ENCODE measurements around the gene RASSF7. TPM values are rescaled to one million over a fixed set of nuclear protein-coding genes. Genes with fewer than 3 reads are reported as not detected.

RASSF7 gene
- total RNA-seq, 1 donor from 2014 or later: 72.5 TPM

DNA sequence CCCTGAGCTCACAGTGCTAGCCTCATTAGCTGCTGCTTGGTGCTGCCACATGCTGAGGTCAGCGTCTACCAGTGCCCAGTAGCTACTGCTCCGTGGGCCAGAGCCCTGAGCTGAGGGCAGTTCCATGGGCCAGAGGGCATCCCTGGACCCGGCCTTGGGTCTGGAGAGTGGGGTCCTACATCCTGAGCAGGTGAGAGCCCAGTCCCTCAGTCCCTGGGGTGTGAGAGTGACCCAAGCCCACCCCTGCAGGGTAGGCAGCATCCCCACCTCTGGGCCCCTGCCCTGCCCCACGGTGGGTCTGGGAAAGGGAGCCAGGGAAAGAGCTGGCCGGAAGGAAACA lies 10.1 kb upstream of the RASSF7 start:
- no peak overlapping the region for H3K4me3 ChIP-seq (ENCODE audit: low read depth, low read length)
- TF ChIP-seq, protein P1, sequence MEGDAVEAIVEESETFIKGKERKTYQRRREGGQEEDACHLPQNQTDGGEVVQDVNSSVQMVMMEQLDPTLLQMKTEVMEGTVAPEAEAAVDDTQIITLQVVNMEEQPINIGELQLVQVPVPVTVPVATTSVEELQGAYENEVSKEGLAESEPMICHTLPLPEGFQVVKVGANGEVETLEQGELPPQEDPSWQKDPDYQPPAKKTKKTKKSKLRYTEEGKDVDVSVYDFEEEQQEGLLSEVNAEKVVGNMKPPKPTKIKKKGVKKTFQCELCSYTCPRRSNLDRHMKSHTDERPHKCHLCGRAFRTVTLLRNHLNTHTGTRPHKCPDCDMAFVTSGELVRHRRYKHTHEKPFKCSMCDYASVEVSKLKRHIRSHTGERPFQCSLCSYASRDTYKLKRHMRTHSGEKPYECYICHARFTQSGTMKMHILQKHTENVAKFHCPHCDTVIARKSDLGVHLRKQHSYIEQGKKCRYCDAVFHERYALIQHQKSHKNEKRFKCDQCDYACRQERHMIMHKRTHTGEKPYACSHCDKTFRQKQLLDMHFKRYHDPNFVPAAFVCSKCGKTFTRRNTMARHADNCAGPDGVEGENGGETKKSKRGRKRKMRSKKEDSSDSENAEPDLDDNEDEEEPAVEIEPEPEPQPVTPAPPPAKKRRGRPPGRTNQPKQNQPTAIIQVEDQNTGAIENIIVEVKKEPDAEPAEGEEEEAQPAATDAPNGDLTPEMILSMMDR (IDR thresholded peaks at IDR 0.05; ENCODE audit: insufficient read depth, low read length, poor library complexity, severe bottlenecking): no peak
- no peak for DNase-seq (ENCODE audit: low read depth)
- H3K36me3 ChIP-seq (ENCODE audit: control insufficient read depth, insufficient read depth, low read length): no peaks in the 10 kb centered on the region
- peaks cover 18% of the 10 kb centered on the region for H3K27me3 ChIP-seq (ENCODE audit: control insufficient read depth, insufficient read depth, low read length)

DNA sequence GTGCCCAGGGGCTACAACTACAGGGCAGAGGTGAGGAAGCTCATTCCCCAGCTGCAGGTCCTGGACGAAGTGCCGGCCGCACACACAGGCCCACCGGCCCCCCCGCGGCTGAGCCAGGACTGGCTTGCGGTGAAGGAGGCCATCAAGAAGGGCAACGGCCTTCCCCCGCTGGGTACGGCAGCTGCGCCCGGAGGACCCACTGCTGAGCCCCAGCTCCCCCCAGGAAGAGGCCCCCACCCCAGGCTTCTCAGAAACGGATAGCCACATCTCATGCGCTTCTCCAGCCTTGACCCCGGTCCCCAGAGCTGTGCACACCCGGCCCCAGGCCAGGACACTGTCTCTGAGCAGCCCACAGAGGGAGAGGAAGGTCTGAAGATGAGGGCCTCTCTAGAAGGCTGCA lies 9.6 kb upstream of the RASSF7 start:
- Histone ChIP-seq H3K27me3 (ENCODE audit: control insufficient read depth, insufficient read depth, low read length) (peaks cover 22% of the 10 kb centered on the region), H3K4me3 (ENCODE audit: low read depth, low read length) (no peak overlapping the region), H3K36me3 (ENCODE audit: control insufficient read depth, insufficient read depth, low read length) (no peaks in the 10 kb centered on the region)
- DNase-seq (ENCODE audit: low read depth): no peak
- TF ChIP-seq, protein P1 (IDR thresholded peaks at IDR 0.05; ENCODE audit: insufficient read depth, low read length, poor library complexity, severe bottlenecking): no peak

DNA sequence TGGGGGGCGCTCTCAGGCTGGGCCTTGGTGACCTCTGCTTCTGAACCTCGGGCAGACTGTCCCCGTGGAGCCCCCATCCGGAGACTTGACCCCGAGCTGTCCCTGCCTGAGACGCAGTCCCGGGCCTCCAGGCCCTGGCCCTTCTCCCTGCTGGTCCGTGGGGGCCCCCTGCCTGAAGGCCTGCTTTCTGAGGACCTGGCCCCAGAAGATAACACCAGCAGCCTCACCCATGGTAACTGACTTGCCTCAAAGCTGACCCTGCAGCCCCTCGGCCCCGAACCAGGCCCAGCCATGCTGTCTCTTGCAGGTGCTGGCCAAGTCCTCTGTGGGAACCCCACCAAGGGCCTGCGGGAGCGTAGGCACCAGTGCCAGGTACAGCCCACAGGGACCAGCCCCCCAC lies 9.2 kb upstream of the RASSF7 start:
- TF ChIP-seq, protein P1 (IDR thresholded peaks at IDR 0.05; ENCODE audit: insufficient read depth, low read length, poor library complexity, severe bottlenecking): no peak
- Histone ChIP-seq H3K36me3 (ENCODE audit: control insufficient read depth, insufficient read depth, low read length) (no peaks in the 10 kb centered on the region), H3K4me3 (ENCODE audit: low read depth, low read length) (no peak overlapping the region), H3K27me3 (ENCODE audit: control insufficient read depth, insufficient read depth, low read length) (peaks cover 27% of the 10 kb centered on the region)
- DNase-seq (ENCODE audit: low read depth): no peak

DNA sequence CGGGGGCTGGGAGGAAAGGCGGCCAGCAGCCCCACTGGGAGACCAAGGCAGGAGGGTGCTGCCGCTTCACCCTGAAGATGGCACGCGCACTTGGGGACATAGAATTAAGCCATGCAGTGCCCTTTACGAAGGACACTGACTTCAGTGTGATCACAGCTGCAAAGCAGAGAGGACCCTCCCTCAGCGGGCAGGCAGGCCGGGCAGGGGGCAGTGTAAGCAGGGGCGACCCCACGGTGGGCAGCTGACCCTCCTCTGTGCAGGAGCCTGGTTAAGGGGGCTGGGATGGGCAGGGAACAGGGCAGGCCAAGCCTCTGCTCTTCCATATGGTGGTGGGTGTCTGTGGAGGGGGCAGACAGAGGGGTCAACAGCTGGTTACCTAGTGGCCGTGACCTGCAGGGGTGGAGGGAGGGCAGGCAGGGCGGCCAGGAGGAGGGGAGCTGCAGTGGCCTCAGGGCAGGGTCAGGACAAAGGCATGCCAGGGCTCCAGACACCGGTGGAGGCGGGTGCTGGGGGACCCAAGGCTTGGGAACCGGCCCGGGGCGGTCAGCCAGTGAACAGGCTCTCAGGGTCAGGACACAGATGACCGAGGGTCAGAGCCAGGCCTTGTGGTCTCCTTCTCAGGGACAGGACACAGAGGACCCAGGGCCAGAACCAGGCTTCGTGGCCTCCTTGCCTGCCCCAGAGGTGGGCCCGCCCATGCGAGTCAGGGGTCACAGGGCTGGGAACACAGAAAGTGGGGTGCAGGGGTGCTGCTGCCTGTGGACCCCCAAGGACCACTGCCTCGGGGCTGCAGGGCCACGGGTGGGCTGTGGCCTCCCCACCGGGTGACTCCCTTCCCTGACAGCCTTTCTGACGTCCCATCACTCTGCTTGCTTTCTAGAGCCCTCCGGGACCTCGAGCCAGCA lies 7.4 kb upstream of the RASSF7 start:
- no peak overlapping the region for H3K4me3 ChIP-seq (ENCODE audit: low read depth, low read length)
- H3K27me3 ChIP-seq (ENCODE audit: control insufficient read depth, insufficient read depth, low read length): peaks cover 40% of the 10 kb centered on the region
- TF ChIP-seq, protein P1 (IDR thresholded peaks at IDR 0.05; ENCODE audit: insufficient read depth, low read length, poor library complexity, severe bottlenecking): no peak
- DNase-seq (ENCODE audit: low read depth): no peak
- H3K36me3 ChIP-seq (ENCODE audit: control insufficient read depth, insufficient read depth, low read length): no peaks in the 10 kb centered on the region

DNA sequence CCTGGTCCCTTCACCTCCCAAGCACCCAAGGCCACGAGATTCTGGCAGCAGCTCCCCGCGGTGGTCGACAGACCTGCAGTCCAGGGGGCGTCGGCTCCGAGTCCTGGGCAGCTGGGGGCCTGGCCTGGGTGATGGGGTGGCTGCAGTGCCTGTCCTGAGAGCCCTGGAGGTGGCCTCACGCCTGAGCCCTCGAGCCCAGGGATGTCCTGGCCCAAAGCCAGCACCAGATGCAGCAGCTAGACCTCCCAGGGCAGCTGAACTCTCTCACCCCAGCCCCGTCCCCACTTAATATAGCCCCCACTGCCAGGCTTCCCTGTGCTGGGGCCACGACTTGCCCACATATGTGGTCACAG lies 6.8 kb upstream of the RASSF7 start:
- DNase-seq (ENCODE audit: low read depth): no peak
- peaks cover 40% of the 10 kb centered on the region for H3K27me3 ChIP-seq (ENCODE audit: control insufficient read depth, insufficient read depth, low read length)
- H3K36me3 ChIP-seq (ENCODE audit: control insufficient read depth, insufficient read depth, low read length): no peaks in the 10 kb centered on the region
- no peak overlapping the region for H3K4me3 ChIP-seq (ENCODE audit: low read depth, low read length)
- TF ChIP-seq, protein P1 (IDR thresholded peaks at IDR 0.05; ENCODE audit: insufficient read depth, low read length, poor library complexity, severe bottlenecking): no peak

Data from kidney epithelial cell (primary cell).